ENCODE measurements around the gene CCDC57.
"Not testable (repeated sequence)": the region's sequence is repeated elsewhere in the genome, so short reads cannot be mapped to it uniquely, and the experiment has no call there.

CCDC57 gene

DNA sequence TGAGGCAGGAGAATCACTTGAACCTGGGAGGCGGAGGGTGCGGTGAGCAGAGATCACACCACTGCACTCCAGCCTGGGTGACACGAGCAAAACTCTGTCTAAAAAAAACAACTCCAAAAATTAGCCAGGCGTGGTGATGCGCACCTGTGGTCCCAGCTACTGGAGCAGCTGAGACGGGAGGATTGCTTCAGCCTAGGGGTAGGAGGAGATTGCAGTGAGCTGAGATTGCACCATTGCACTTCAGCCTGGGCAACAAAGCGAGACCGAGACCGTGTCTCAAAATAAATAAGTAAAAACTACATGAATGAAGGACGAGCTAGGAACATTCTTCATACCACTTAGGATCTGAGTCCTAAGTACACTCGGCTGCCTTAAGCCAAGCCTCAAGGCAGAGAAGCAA, 35.4 kb downstream of the CCDC57 start:
- DNase-seq (ENCODE audit: low read depth): no peak

- no peak for DNase-seq (ENCODE audit: low read depth)
Measured at GRCh38 chr17:82175951-82176350, 36.7 kb downstream of the CCDC57 start.

- DNase-seq (ENCODE audit: low read depth): no peak
Measured at GRCh38 chr17:82175201-82175600, 37.4 kb downstream of the CCDC57 start.

GRCh38 chr17:82174042-82174857, 38.4 kb downstream of the CCDC57 start:
- DNase-seq (ENCODE audit: low read depth): not testable (repeated sequence)

DNA sequence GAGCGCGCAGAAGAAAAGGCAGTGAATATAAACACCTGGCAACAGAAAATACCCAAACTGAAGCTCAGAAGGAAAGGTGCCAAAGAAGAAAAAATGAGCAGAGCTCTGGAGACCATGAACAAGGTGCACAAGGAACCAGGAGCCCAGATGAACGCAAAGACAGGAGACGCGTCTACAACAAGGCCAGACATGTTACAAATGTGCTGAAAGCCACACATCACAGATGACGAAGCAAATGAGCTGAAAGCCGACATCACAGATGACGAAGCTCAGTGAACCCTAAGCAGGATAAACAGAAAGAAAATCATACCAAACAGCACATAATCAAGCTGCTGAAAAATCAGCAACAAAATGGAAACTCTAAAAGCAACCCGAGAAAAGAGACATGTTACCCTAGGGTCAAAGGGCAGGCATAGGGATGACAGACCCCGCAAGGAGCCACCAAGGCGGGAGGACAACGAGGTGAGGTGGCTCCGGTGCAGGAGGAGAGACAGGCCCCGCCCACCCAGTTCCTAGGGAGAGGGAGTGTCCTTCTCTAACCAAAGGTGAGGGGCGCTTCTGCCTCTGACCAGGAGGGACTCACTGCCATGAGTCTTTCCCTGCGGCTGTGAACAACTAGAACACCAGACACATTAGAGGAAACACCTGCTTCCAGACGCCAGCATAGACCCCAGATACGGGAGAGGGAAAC, 39.1 kb downstream of the CCDC57 start:
- no peak for DNase-seq (ENCODE audit: low read depth)

DNA sequence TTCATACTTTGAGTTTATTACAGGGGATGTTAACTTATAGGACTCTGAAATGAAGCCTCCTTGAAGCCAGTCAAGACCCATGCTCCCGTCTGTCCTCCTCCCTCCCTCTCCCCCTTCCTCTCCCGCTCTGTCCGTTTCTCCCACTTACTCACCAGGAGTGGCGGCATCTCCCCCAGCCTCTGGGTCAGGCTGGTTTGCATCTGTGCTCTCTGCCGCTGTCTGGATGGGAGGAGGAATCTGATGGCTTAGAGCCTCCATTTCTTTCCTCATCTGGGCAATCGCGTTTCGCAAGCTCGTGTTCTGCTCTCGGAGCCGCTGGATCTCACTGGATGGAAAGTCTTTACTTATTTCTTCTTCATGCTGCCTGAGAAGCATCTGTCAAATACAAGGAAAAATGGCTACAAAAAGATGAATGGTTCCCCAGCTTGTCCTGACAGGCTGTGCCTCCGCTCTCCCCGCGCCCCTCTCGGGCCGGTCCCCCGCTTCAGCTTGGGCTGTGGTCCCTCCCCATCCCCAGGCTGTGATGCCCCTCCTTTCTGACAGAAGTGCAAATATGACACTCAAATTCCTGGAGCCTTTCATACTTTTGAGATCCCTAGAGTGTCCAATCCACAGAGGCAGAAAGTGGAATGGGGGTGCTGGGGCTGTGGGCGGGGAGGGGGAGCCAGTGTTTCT, 40.0 kb downstream of the CCDC57 start:
- DNase-seq (ENCODE audit: low read depth): no peak

GRCh38 chr17:82171750-82172375, 40.8 kb downstream of the CCDC57 start:
- DNase-seq (ENCODE audit: low read depth): no peak

DNA sequence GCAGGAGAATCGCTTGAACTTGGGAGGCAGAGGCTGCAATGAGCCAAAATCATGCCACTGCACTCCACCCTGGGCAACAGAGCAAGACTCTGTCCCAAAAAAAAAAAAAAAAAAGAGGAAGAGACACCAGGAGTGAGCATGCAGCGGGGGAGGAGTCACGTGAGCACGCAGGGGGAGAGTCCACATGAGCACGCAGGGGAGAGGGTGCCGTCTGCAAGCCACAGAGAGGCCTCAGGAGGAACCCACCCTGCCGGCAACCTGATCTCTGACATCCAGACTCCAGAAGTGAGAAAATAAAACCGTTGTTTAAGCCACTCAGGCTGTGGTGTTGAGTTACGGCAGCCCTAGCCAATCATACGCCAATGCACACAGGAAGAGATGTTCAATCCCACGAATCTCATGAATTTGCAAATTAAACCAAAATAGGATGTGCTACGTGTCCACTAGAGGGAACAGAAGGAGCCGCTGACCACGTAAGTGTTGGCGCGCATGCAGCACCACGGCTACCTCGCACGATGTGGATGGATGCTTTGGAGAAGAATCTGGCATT, 42.2 kb downstream of the CCDC57 start:
- peak; percentile 20 for DNase-seq (ENCODE audit: low read depth)

- no peak for DNase-seq (ENCODE audit: low read depth)
Measured at GRCh38 chr17:82168568-82168967, 44.1 kb downstream of the CCDC57 start.

DNA sequence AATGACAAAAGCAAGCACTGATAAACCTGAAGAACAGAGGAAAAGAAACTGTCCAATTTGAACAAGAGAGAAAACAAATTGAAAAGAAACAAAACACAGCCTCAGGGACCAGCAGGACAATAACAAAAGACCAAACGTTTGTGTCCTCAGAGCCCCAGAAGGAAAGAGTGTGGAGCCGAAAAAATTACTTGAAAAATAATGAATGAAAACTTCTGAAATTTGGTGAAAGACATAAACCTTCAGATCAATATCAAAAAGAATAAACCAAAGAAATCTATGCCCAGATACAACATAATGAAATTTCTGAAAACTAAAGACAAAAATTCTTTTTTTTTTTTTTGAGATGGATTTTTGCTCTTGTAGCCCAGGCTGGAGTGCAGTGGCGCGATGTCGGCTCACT, 45.6 kb downstream of the CCDC57 start:
- DNase-seq (ENCODE audit: low read depth): no peak

DNA sequence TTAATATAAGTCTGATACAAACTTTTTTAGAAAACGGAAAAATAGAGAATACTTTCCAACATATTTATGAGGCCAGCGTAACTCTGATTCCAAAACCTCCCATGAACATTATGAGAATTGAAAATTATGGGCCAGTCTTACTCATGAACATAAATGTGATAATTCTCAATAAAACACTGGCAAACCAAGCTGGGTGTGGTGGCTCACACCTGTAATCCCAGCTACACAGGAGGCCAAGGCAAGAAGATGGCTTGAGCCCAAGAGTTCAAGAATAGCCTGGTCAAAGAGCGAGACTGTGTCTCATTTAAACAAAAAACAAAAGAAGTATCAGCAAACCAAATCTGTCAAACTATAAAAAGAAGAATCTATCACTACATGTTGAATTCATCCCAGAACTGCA, 47.8 kb downstream of the CCDC57 start:
- DNase-seq (ENCODE audit: low read depth): no peak

- no peak for DNase-seq (ENCODE audit: low read depth)
Measured at GRCh38 chr17:82161216-82161615, 51.4 kb downstream of the CCDC57 start.

DNA sequence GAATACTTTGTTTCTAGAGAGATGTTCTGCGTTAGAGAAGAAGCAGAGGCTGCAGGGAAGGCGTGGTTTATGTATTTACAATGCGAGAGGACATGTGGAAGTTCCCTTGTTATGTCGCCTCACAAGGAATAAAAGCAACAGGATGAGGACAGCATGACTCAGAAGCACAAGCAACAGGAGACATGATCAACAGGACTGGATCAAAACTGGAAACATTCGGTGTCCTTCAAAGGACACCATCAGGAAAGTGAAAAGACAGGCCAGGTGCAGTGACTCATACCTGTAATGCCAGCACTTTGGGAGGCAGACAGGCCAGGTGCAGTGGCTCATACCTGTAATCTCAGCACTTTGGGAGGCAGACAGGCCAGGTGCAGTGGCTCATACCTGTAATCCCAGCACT, 52.6 kb downstream of the CCDC57 start:
- no peak for DNase-seq (ENCODE audit: low read depth)

DNA sequence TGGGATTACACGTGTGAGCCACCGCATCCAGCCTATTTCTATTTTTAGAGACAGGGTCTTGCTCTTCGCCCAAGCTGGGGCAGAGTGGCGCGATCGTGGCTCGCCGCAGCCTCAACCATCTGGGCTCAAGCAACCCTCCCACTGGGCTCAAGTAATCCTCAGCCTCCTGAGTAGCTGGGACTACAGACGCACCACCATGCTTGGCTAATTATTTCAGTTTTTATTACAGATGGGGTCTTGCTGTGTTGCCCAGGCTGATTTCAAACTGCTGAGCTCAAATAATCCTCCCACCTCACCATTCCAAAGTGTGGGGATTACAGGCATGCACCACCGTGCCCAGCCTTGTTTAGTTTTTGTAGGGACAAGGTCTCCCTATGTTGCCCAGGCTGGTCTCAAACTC, 53.8 kb downstream of the CCDC57 start:
- DNase-seq (ENCODE audit: low read depth): no peak

- DNase-seq (ENCODE audit: low read depth): no peak
Measured at GRCh38 chr17:82157046-82158035, 55.3 kb downstream of the CCDC57 start.

DNA sequence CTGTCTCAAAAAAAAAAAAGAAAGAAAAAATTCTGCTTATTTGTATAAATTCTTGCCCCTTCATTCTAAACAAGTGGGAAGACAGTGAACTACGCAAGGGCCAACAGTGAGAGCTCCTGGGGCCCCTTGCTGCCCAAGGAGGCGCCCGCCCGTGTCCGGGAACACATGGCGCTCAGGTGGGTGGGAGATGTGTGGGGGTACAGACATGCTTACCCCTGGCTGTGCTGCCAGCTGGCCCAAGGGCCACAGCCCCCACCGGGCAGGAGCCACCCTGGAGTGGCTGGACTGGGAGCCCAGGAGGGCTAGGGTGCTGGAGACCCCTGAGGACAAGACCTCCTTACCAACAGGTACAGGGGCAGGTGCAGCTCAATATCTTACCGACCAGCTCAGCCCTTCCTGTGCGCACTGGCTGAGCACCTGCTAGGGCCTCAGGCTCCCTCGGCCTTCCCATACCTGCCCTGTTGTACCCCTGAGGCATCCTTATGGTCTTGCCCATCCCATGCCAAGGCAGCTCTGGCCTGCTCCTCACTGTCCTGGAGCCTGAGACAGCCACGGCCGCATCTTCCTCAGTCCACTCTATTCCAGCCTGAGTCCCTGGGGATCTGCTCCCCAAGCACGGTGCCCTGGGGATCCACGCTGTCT, 56.2 kb downstream of the CCDC57 start:
- DNase-seq (ENCODE audit: low read depth): no peak

- no peak for DNase-seq (ENCODE audit: low read depth)
Measured at GRCh38 chr17:82155606-82156005, 57.0 kb downstream of the CCDC57 start.

- no peak for DNase-seq (ENCODE audit: low read depth)
Measured at GRCh38 chr17:82154881-82155331, 57.7 kb downstream of the CCDC57 start.

DNA sequence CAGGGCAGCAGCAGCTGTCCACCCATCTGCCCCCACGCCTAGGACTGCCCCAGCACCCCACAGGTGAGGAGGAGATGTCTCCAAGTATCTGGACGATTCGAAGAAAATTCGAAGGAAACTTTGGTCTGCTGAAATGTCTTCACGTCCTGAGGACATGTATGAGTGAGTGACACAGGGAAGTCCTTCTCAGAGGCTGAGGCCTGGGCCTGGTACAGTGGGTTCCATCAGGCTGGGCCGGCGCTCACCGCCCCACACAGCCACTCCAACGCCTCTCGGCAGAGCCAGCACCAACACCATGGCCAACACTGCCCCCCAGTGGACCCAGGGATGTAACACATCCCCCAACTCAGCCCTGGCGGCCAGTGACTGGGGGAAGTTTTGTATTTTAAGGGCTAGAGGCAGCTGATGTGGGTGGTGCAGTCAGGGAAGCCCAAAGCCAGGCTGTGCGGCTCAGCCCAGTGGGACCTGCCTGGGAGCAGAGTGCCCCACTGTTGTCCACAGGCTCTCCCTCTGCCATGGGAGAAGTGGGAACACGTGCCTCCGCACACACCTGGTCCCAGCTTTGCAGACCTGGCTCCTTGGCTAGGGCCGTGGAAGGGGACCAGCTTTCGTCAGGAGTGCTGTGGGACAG, 58.8 kb downstream of the CCDC57 start:
- peak; percentile 58 for DNase-seq (ENCODE audit: low read depth)

GRCh38 chr17:82153295-82153691, 59.3 kb downstream of the CCDC57 start:
- no peak for DNase-seq (ENCODE audit: low read depth)
